ENCODE data around the gene PLK5.
A peak's percentile ranks its signal among the peaks of the same experiment; 100 is the strongest.
"Not testable (repeated sequence)": the region's sequence is repeated elsewhere in the genome, so short reads cannot be mapped to it uniquely, and the experiment has no call there.

Gene PLK5

DNA sequence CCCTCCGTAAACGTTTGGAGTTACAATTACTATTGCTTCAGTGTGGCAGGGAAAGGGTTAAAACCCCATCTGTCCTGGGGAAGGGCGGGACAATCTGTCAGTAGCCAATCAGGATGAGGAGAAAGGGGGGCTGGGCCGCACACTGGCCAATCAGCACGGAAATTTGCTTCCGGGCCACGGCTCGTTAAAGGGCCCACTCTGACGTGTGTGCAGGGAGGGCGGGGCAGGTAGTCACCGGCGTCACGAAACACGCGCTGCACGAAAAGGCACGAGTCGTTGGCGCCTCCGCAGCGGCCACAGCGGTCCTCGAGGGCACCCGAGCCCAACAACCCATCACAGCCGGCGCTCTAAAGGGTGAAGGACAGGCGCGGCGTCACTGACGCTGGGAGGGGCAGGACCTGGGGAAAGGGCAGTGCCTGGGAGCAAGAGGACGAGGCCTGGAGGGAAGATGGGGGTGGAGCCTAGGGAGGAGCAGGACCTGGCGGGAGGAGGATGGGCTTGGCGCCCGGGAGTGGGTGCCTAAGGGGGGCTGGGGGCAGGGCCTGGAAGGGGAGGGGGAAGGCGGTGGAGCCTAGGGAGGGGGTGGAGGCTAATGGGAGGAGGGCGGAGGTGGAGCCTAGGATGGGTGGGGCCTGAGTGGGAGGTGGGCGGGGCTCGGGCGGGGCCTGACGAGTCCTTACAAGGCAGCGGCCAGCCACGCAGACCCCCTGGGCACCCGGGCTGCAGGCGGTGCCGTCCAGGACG is 15.9 kb upstream of the PLK5 start:
- DNase-seq = peak; percentile 92

DNA sequence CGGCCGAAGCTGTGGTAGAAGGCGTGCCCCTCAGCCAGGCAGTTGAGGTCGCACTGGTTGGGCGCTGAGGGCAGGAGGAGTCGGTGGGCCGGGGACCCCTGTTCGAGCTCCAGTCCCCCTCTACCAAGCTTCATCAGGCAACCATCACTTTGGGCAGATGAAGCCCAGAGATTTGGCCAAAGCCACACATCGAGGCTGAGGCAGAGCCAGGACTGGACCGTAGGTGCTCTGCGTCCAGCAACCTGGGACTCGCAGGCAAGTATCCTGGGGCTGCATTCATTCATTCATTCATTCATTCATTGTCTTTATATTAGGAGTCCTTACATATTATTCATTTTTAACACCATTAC is 15.4 kb upstream of the PLK5 start:
- no peak for DNase-seq

DNA sequence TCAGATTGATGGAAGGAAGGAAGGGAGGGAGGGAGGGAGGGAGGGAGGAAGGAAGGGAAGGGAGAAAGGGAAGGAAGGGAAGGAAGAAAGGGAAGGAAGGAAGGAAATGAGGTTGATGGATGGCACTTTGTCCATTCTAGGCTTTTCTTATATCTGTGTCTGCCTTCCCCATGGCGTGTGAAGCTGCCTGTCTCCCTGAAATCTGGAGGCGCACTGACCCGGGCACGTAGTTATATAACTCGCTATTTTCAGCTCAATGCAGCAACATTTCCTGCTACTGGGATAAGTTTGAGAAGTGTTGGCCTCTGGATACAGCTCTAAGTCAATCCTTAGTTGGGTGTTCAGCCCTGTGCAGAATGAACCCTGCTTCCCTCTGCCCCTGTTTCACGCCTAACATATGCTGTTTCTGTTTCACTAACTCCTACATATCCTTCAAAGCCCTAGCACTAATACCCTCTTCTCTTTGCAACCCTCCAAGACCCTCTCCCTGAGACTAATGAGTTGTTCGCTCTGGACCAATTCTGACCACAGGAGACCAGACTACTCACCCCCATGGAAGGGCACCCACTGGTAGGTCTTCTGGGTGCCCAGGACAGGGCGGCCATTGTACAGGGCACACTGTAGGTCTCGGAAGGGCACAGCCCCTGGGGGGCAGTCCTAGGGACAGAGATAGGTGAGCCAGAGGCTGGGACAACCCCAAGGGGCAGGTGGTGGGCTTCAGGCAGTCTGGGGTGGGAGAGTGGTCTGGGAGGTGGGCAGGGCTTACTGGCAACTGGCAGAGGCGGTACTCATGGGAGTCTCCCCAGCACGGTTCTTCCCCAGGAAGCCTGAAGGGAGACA is 14.1 kb upstream of the PLK5 start:
- DNase-seq = no peak

DNA sequence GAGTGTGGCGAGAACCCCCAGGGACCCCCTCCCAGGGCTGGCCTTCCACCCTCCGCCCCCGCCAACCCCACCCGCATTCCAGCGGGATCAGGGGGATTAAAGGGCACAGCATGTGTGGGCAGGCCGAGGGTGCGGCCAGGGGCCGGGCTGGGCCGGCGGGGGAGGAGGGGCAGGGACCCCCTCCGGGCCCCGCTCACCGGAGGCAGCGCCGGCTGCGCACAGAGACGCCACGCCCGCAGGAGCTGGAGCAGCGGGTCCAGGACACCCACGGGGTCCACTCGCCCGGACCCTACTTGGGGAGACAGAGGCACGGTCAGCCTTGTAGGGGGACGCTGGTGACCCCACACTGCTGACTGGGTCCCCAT is 13.5 kb upstream of the PLK5 start:
- DNase-seq = no peak

DNA sequence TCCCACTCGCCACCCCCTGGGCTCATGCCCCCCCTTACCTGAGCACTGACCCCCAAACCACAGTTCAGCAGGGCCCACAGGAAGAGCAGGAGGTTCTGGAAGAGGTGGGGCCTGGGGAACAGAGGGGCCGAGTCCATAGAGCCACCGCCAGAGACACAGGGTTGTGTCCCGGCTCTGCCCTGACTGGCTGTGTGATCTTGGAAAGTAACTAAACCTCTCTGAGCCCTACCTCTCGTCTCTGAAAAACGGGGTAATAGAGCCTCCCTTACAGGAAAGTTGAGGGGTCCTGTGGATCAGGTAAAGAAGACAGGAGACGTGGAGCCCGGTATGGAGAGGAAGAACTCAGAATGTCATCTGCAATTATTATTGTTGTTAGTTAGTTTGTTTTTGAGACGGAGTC is 13.1 kb upstream of the PLK5 start:
- DNase-seq = no peak

DNA sequence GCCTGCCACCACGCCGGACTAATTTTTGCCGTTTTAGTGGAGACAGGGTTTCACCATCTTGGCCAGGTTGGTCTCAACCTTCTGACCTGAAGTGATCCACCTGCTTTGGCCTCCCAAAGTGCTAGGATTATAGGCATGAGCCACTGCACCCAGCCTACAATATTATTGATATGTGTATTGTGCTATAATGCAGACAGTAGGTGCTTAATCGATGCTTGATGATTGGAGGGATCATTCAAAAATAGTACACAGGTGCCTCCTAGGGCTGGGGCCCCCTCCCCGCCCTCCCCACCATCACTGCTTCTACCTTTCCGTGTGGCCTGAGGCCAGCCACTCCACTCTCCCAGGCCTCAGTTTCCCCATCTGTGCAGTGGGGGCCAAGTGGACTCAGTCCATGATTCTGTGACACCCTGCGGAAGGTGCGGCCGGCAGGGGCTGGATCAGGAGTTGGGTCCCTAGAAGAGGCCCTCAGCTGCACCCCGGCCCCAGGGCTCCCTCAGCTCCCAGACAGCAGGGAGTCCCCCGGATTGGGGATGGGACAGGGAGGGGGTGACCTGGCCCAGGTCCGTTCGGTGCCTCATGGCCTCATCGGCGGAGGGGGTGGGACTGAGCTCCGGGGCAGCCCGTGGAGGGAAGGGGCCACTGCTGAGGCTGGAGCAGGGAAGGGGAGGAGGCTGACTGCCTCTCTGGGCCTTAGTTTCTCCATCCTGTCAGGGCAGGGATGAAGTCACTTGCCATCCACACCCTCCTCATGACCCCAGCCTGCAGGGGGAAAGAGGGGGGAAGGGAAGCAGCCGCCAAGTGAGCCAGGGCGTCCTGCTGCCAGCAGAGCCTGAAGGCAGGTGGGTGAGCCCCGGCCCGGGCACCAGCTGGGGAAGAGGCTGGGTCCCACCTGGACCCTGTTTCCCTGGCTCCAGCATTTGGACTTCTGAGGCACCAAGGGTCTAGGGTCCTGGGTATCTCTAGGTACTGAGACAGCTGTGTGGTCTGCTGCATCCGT is 12.3 kb upstream of the PLK5 start:
- no peak for DNase-seq

DNA sequence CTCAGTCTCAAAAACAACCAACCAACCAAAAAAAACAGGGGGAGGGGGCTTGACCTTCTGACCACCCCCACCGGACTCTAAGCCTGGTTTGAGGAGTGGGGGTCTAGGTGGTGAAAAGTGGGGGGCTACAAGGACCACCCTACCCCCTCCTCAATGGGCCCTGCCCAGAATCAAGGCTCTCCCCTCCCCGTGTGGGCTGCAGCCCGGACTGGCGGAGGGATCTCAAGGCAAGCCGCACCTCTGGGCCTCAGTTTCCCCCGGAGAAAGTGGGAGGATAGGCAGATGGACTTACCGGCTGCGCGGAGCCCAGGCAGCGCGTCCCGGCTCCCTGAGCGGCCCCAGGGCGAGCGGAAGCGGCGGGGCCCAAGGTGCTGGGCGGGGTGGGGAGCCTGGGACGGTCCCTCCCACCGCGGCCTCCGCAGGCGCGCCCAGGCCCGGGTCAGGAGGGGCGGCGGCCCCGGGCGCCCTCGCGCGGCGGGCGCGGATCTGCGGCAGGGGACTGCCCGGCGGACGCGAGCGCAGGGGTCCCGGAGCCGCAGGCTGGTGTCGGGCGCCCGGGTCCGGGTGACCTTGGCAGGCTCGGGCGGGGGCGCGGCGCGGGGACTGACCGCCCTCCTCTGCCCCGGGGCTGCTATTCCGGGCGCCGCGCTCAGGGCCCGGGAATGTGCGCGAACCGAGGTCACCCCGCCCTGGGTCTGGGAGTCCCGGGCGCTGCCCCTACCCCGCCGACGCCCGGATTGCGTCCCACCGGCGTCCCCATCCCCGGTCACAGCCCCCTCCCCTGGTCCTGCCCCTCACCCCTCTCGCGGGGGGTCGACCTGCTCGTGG is 11.0 kb upstream of the PLK5 start, which contains the start of gene ADAMTSL5:
Gene ADAMTSL5, minus strand, starts transcription at position 349 of the 828 bp plus-strand sequence. CDS start 2,076 bp downstream, outside the sequence.
- peak; percentile 69 for DNase-seq

DNA sequence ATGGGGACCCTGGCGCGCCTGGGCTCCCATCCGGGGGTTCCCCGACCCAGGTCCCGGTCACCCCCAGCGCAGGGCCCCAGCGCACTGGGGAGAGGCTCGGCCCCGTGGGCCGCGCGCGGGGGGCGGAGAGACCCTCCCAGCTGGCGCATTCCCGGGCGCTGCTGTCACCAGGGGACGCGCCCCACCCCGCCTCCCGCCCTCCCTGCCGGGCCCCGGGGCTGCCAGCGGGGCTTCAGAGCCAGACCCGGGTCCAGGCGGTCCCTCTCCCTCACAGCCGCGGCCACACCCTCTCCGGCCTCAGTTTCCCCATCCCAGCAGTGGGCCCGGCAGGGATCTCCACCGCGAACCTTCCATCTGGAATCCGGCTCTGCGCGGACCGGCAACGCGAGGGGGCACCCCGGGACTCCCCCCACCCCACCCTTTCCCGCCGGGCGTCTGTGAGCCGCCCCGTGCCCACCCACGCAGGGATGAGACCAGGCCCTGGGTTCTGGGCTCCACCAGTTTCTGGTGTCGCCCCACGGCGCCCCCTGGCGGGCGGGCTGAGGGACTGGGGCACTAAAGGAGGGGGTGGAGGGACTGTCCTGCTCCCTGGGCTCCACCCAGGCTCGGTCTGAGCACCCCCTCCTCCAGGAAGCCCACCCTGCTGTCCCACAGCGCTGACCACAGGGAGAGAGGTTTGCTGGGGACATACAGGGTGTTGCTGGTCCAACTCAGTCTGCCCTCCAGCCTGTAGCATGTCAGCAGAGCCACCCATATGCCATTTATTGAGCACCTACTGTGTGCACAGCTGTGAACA is 10.2 kb upstream of the PLK5 start:
- DNase-seq = peak; percentile 80

DNA sequence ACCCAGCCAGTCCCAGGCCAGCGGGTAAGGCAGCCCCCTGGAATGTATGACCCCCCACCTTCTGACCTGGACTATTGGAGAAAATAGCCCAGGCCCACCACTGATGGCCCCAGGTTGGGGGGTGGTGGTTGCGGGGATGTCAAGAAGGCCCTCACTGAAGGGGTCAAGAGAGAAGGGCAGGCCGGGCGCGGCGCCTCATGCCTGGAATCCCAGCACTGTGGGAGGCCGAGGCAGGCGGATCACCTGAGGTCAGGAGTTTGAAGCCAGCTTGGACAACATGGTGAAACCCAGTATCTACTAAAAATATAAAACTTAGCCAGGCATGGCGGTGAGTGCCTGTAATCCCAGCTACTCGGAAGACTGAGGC is 9.6 kb upstream of the PLK5 start:
- no peak for DNase-seq

DNA sequence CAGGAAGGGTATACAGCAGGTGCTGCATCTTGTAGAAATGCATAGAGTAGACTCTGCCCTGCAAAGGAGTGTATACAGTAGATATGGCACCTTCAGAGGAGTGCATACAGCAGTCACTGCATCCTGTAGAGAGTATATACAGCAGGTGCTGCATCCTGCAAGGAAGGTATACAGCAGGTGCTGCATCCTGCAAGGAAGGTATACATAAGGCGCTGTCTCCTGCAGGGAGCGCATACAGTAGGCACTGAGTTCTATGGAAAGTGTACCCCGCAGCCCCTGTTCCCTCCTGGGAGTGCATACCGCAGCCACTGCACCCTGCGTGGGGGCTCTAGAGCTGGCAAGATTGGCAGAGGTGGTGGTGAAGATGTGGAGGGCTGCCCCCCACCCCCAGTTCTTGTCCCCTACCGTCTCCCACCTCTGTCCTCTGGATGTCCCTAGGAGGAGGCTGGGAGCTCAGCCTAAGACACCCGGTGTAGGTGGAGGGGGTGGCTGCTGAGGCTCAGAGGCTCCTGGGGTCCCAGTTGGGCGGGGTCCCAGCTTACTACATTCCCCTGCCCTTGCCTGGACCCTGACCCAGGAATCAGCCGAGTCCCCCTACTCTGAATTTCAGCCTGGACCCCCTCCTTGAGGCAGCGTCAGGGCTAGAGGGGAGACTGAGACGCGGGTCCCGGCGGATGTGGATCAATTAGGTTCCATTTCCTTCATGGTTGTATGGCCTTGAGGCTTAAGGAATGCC is 8.7 kb upstream of the PLK5 start:
- no peak for DNase-seq

DNA sequence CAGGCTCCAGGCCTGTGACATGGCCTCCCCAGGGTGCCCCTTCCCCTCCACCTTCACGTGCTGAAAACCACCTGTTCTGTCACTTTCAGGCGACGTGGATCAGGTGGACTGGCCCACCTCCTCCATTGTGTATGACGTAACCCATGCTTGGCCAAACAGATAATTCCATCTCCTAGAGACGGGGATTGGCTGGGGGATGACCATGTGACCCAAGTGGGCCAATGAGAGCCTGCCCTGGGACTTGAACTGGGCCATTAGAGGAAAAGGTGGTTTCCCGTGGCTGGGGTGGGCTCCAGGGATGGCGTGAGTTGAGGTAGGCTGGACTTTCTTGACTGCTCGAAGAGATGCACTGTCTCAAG is 7.5 kb upstream of the PLK5 start:
- no peak for DNase-seq

DNA sequence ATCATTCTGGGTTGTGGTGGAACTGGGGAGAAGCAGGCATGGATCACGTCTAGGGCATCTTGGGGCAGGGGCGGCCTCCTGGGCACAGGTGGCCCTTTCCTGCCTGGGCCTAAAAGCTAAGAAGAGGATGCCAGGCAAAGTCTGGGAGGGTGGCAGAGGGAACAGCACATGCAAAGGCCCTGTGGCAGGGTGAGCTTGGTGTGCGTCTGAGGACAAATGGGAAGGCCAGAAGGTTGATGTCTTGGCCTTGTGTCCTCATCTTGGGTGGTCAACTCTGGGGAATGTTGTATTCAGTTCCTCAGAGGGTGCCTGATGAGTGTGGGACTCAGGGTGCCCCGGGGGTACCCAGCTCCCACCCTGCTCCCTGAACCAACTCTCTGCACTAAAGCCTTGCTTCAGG is 5.4 kb upstream of the PLK5 start:
- no peak for DNase-seq

DNA sequence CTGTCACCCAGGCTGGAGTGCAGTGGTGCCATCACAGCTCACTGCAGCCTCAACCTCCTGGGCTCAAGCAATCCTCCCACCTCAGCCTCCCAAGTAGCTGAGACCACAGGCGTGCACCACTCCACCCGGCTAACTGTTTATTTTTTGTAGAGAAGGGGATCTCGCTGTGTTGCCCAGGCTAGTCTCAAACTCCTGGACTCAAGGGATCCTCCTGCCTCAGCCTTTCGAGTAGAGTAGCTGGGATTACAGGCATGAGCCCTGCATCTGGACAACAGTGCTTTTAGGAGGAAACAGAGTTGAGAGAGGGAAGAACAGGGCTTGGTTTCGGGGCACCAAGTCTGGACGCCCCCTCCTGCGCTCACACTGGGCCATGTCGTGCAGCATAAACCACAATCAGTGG is 4.1 kb upstream of the PLK5 start:
- DNase-seq = not testable (repeated sequence)

DNA sequence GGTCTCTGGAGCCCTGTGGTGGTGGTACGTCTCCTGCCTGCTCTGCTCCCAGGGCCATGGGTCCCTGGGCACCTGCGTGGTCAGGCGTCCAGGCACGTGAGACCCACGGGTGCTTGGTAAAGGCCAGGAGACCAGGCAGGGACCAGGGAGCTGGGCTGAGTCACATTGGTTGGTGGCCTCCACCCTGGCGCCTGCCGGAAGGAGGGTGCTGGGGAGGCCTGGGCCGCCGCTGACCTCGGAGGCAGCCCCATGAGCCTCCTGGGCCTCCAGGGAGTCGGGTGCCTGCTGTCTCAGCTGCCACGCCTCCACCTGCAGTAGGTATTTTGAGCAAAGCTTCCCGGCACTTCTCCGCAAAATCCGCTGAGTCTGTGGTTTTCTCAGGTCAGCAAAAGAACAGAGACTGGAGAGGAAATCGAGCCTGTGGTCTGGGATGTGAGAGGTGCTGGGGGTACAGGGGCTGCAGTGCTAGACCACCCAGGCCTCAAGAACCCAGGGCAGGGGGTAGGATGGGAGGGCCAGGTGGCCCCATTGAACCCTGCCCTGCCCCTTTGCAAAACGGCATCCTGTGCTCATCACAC is 3.6 kb upstream of the PLK5 start:
- no peak for DNase-seq

DNA sequence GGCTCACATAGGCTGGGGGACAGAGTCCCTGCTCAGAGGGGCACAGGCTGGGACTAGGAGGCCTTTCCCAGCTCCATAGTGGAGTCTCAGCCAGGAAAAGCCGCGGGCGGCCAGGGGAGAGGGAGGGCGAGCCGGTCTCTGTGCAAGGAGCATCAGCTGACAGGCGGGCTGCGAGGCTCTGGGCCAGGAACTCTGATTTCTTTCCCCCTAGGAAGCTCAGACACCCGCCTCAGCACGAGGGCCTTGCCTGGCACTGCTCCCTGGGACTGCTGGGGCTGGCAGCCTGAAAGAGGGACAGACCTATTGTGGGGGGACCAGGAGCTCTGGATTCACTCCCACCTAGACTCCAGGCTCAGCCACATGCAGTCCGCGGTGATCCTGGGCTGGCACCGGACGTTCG is 2.2 kb upstream of the PLK5 start:
- DNase-seq = no peak

DNA sequence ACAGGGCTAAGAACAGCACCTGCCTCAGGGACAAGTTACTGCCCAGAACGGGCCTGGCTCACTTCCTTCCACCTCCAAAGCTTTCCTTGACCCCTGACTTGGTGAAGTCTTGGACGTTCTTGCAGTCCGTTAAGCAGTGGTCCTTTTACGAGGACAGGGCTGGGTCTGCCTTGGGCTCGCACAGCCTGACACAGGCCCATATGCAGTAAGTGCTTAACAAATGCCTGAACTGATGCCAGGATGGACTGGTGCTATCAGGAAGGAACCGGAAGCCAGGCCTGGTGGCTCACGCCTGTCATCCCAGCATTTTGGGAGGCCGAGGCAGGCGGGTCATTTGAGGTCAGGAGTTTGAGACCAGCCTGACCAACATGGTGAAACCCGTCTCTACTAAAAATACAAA is 1.8 kb upstream of the PLK5 start:
- no peak for DNase-seq

DNA sequence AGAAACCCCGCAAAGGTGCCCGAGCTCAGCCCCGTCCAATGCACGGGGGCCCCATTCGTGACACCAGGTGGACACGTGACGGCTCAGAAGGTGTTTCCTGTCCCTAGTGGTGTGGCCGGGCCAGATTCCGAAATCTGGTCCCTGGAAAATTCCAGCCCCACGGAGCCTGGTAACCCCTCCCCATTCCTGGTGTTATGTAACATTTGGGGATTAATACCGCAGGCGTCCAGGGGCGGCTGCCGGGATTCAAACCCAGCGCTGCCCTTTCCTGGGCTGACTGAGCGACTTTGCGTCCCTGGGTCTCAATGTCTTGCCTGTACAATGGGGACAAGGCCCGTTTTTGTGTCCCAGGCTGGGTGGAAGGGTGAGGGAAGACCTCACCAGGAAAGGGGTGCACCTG is 1.0 kb upstream of the PLK5 start:
- no peak for DNase-seq

DNA sequence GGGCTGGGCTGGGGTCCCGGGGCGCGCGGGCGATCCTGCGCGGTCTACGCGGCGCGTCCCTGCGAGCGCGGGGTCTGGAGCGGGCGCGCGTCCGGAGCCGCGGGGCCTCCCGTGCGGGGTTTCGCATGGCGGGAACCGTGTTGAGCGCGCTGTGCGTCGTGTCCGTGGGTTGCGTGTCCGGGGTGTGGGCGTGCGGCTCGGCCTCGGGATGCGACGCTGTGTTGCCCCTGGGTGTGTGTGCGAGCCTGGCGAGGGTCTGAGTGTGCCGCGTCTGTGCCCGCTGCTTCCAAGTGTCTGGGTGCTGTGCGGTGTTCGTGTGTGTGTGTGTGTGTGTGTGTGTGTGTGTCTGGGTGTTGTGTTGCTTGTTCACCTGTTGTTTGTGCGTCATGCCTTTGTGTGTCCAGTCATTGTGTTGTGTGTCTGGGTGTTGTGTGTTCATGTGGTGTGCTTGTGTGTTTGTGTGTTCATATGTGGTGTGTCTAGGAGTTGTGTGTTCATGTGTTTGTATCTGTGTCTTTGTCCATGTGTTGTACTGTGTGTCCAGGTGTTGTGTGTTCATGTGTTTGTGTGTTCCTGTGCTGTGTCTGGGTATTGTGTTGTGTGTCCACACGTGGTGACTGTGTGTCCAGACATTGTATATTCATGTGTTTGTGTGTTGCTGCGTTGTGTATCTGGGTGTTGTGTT is 552 bp downstream of the PLK5 start:
- no peak for DNase-seq

DNA sequence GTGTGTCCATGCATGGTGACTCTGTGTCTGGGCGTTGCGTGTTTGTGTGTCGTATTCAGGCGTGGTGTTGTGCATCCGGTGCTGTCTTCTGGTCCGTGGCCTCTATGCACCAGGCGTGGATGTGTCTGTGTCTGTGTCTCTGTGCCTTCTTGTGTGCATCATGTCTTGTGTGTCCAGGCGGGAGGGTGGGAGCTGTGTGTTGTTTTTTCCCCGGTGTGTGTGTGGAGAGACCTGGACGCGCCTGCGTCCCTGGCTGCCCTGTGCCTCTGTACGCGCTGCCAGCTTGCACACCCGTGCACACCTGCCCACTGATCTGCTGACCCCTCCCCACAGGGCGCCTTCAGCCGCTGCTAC is 1.1 kb downstream of the PLK5 start:
- DNase-seq = no peak

DNA sequence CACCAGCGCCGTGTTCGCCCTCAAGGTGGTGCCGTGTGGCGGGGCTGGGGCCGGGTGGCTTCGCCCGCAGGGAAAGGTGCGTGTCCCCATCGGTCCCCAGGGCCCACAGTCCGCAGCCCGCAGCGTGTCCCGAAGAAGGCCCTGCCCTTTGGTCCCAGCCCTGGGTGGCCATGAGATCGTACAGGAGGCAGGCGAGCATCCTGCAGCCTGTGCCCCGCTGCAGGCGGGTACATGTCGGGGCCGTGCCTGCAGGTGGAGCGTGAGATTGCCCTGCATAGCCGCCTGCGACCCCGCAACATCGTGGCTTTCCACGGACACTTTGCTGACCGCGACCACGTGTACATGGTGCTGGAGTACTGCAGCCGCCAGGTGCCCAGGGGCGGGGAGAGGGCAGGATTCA is 1.5 kb downstream of the PLK5 start:
- no peak for DNase-seq
